IMR-90 (cell line): ENCODE data around the gene ACOT7. TPM values are rescaled to one million over a fixed set of nuclear protein-coding genes. Genes with fewer than 3 reads are reported as not detected.

Experiments used
- ATAC-seq: fragments of 200-7000 bp; cut with Tn5 transposase; 2 replicates; pipeline ENCODE4 v1.9.1; 2020; ENCODE audit warnings: low read depth, mild to moderate bottlenecking, moderate library complexity
- BruUV-seq: library from RNA; stranded (reverse); fragments of 400-500 nt; replicated peaks from 2 replicates; lab custom pipeline; 2021; lab: Mats Ljungman, UMichigan
- CTCF ChIA-PET: fragments of 300-600 bp; formaldehyde crosslinking; extraction: SDS; loops from one replicate; lab custom pipeline; 2021; ENCODE audit warnings: antibody characterized with exemption; lab: Yijun Ruan, JAX
- POLR2A ChIA-PET: fragments of 300-600 bp; sonication (Branson Sonifier 250); formaldehyde crosslinking; loops from one replicate; lab custom pipeline; 2022; ENCODE audit warnings: antibody characterized with exemption; ENCODE audit not compliant: unreplicated experiment; lab: Charles Lee
- DNase-seq: peaks from one replicate; pipeline ENCODE4 v3.0.0; 2013
- H2AFZ ChIP-seq: replicated peaks from 2 replicates; pipeline ENCODE3; 2013; ENCODE audit warnings: low read length, mild to moderate bottlenecking; ENCODE audit not compliant: poor library complexity
- H2AK5ac ChIP-seq: 2 replicates; pipeline ENCODE4 v1.6.1; 2013; ENCODE audit warnings: low read depth, low read length, inconsistent platforms
- H2AK9ac ChIP-seq: replicated peaks from 2 replicates; pipeline ENCODE3; 2013; ENCODE audit warnings: mild to moderate bottlenecking, low read depth, low read length, moderate library complexity; ENCODE audit not compliant: poor library complexity
- H2BK120ac ChIP-seq: 2 replicates; pipeline ENCODE4 v1.6.1; 2013; ENCODE audit warnings: low read depth, low read length, inconsistent platforms
- H2BK15ac ChIP-seq: 3 replicates; pipeline ENCODE4 v1.6.1; 2013; ENCODE audit warnings: low read depth, low read length, inconsistent platforms
- H2BK20ac ChIP-seq: 2 replicates; pipeline ENCODE4 v1.6.1; 2013; ENCODE audit warnings: low read depth, mild to moderate bottlenecking, inconsistent platforms, low read length, moderate library complexity
- H2BK5ac ChIP-seq: 2 replicates; pipeline ENCODE4 v1.6.1; 2013; ENCODE audit warnings: mild to moderate bottlenecking, low read depth, low read length, inconsistent platforms; ENCODE audit not compliant: poor library complexity, severe bottlenecking
- H3K14ac ChIP-seq: replicated peaks from 2 replicates; pipeline ENCODE4 v1.6.1; 2013; ENCODE audit warnings: low read depth, low read length, inconsistent platforms
- H3K18ac ChIP-seq: 2 replicates; pipeline ENCODE4 v1.6.1; 2013; ENCODE audit warnings: low read depth, low read length, control low read depth
- H3K23ac ChIP-seq: 2 replicates; pipeline ENCODE4 v1.6.1; 2013; ENCODE audit warnings: low read depth, low read length, inconsistent platforms
- H3K27ac ChIP-seq: 2 replicates; pipeline ENCODE4 v1.5.1; 2013; ENCODE audit warnings: mild to moderate bottlenecking, control low read depth, low read length; ENCODE audit not compliant: insufficient read depth
- H3K27me3 ChIP-seq: 2 replicates; pipeline ENCODE4 v1.6.1; 2013; ENCODE audit warnings: low read length; ENCODE audit not compliant: control insufficient read depth, insufficient read depth
- H3K36me3 ChIP-seq: 2 replicates; pipeline ENCODE4 v1.6.1; 2013; ENCODE audit warnings: low read length, mixed read lengths; ENCODE audit not compliant: control insufficient read depth, insufficient read depth
- H3K4ac ChIP-seq: 2 replicates; pipeline ENCODE4 v1.6.1; 2013; ENCODE audit warnings: low read depth, low read length, inconsistent platforms
- H3K4me1 ChIP-seq: 2 replicates; pipeline ENCODE4 v1.6.1; 2013; ENCODE audit warnings: low read length, mixed read lengths; ENCODE audit not compliant: control insufficient read depth, insufficient read depth
- H3K4me2 ChIP-seq: 2 replicates; pipeline ENCODE4 v1.6.1; 2013; ENCODE audit warnings: low read depth, mild to moderate bottlenecking, control low read depth, low read length, moderate library complexity
- H3K4me3 ChIP-seq: 2 replicates; pipeline ENCODE4 v1.5.1; 2013; ENCODE audit warnings: low read depth, mild to moderate bottlenecking, control low read depth, low read length, moderate library complexity; ENCODE audit not compliant: insufficient read depth
- H3K56ac ChIP-seq: 2 replicates; pipeline ENCODE4 v1.6.1; 2013; ENCODE audit warnings: low read length, inconsistent platforms; ENCODE audit not compliant: insufficient read depth; ENCODE audit errors: extremely low read depth
- H3K79me1 ChIP-seq, 2 experiments: 2 replicates each; pipeline ENCODE4 v1.6.1; 2013; ENCODE audit warnings: low read length in 2 of 2, inconsistent platforms in 1 of 2, low read depth in 1 of 2
- H3K9ac ChIP-seq: 2 replicates; pipeline ENCODE4 v1.6.1; 2013; ENCODE audit warnings: low read depth, low read length, control low read depth
- H3K9me1 ChIP-seq: 2 replicates; pipeline ENCODE4 v1.6.1; 2013; ENCODE audit warnings: low read length, inconsistent platforms; ENCODE audit not compliant: insufficient read depth
- H3K9me3 ChIP-seq: 2 replicates; pipeline ENCODE4 v1.6.1; 2013; ENCODE audit warnings: low read length; ENCODE audit not compliant: control insufficient read depth, insufficient read depth
- H4K20me1 ChIP-seq: 2 replicates; pipeline ENCODE4 v1.6.1; 2013; ENCODE audit warnings: low read length, inconsistent platforms; ENCODE audit not compliant: insufficient read depth
- H4K5ac ChIP-seq: 2 replicates; pipeline ENCODE4 v1.6.1; 2013; ENCODE audit warnings: mild to moderate bottlenecking, low read depth, low read length, control low read depth
- H4K8ac ChIP-seq, 2 experiments: 2 replicates each; pipeline ENCODE4 v1.6.1; 2013; ENCODE audit warnings: low read depth in 2 of 2, low read length in 2 of 2, control low read depth in 1 of 2, inconsistent platforms in 1 of 2
- H4K91ac ChIP-seq: 2 replicates; pipeline ENCODE4 v1.6.1; 2013; ENCODE audit warnings: low read depth, low read length, inconsistent platforms; ENCODE audit not compliant: insufficient read depth
- FOS ChIP-seq: fragments of 150-350 bp; IDR thresholded peaks from 2 replicates; pipeline ENCODE4 v1.6.1; 2016; ENCODE audit warnings: low read depth, low read length
- MAFK ChIP-seq: IDR thresholded peaks from 2 replicates; pipeline ENCODE4 v1.6.1; 2012; ENCODE audit warnings: low read depth, low read length, improper control_type of control experiment
- POLR2A ChIP-seq: IDR thresholded peaks from 2 replicates; pipeline ENCODE4 v1.6.1; 2012; ENCODE audit warnings: mild to moderate bottlenecking, low read depth, low read length
- RAD21 ChIP-seq: IDR thresholded peaks from 2 replicates; pipeline ENCODE4 v1.6.1; 2012; ENCODE audit warnings: low read length, improper control_type of control experiment
- RCOR1 ChIP-seq: IDR thresholded peaks from 2 replicates; pipeline ENCODE4 v1.6.1; 2012; ENCODE audit warnings: mild to moderate bottlenecking, low read length, improper control_type of control experiment; ENCODE audit not compliant: insufficient replicate concordance
- RFX5 ChIP-seq: IDR thresholded peaks from 2 replicates; pipeline ENCODE4 v1.8.0; 2012; ENCODE audit warnings: low read depth, mild to moderate bottlenecking, low read length, moderate library complexity
- SMC3 ChIP-seq: fragments of 150-350 bp; IDR thresholded peaks from 2 replicates; pipeline ENCODE4 v1.6.1; 2016; ENCODE audit warnings: low read depth, mild to moderate bottlenecking, antibody characterized with exemption, low read length, moderate library complexity
- USF2 ChIP-seq: fragments of 150-350 bp; IDR thresholded peaks from 2 replicates; pipeline ENCODE4 v1.6.1; 2017; ENCODE audit warnings: mild to moderate bottlenecking, antibody characterized with exemption, low read length, low read depth
- WGBS, 2 experiments: methylation state at CpG; one replicate each; pipeline versions ENCODE4 v1.1.5 to v1.1.7; 2013; ENCODE audit warnings: missing lambda C conversion rate in 2 of 2; ENCODE audit not compliant: insufficient read length in 1 of 2; ENCODE audit errors: extremely low coverage in 2 of 2; 5-methylcytosine and 5-hydroxymethylcytosine counted together
- dilution Hi-C: fragments of 300-500 bp; cut with HindIII; formaldehyde crosslinking; loops from one replicate; pipeline ENCODE4 v1.14.3; 2018; ENCODE audit warnings: low sequenced_read_pairs; ENCODE audit not compliant: unreplicated experiment
- in situ Hi-C: fragments of 300-500 bp; cut with MboI; formaldehyde crosslinking; loops from 3 replicates; pipeline ENCODE4 v1.14.3; 2019; ENCODE audit warnings: low sequenced_read_pairs, inconsistent platforms, mixed read lengths
- intact Hi-C: fragments of 100-400 bp; cut with micrococcal nuclease; formaldehyde crosslinking; loops from 2 replicates; pipeline ENCODE4 v1.10.0; 2022
- polyA plus RNA-seq, 3 experiments: library from polyadenylated mRNA; depleted of rRNA; stranded (reverse); fragments of >200 nt; gene quantifications; 2 replicates each; pipeline ENCODE4 v1.2.3, GENCODE V29; 2012; ENCODE audit warnings: low replicate concordance in 1 of 3
- total RNA-seq: library from RNA; depleted of rRNA; stranded (reverse); fragments of >200 nt; gene quantifications from 2 replicates; pipeline ENCODE4 v1.2.3, GENCODE V29; 2012
- TF ChIP-seq, protein P1 (sequence below): fragments of 150-350 bp; IDR thresholded peaks from 2 replicates; pipeline ENCODE4 v1.6.1; 2016; ENCODE audit warnings: low read depth, mild to moderate bottlenecking, low read length, moderate library complexity, borderline replicate concordance

ACOT7 gene
- total and polyA plus RNA-seq, 2 of the 4 experiments (the other 2 are of a cell fraction) = 51.6 to 242 TPM

DNA sequence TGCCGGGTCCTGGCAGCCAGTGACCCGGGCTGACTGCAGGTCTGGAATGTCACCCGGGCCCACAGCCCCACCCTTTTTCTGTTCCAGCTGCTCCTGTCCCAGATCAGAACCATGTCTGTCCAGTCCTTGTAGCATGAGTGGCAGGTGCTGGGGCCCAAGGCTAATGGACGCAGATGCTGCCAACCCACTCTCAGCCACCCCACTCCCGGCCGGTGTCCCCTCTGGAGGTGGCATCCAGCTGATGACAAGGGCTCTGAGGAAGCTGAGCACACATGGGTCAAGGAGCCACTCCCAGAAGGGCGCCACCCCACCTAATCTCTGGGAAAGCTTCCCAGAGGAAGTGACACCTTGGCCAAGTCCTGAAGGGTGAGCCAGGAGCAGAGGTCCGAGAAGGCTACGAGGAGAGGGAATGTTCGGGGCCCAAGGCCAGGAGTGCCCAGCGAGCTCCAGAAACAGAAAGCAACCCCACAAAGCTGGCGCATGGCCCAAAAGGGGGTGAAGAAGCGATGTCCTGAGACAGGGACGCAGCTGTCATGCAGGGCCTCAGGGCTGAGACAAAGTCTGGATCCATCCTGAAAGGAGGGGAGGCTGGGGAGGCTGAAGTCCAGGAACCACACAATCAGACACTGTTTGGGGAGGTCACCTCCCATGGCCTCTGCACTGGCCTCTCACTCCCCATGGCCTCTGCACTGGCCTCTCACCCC lies 39.5 kb downstream of the ACOT7 start:
- Histone ChIP-seq H3K27me3 (no peaks in the 10 kb centered on the region), H2BK20ac (no peak overlapping the region), H3K9me3 (no peaks in the 10 kb centered on the region), H3K56ac (no peak overlapping the region), H3K18ac (no peak overlapping the region), H2AK9ac (peak overlapping the region; percentile 52), H3K14ac (no peak overlapping the region), H4K8ac (peak overlapping the region in 1 of 2 experiments; percentile 13; a peak in 2 of 4 replicates), H3K27ac (no peak overlapping the region), H3K4me3 (no peak overlapping the region), H4K5ac (no peak overlapping the region; the same call in 1 of the 2 replicates), H2BK5ac (no peak overlapping the region), H3K36me3 (no peaks in the 10 kb centered on the region), H4K20me1 (peaks cover 6% of the 10 kb centered on the region; the same call in 1 of the 2 replicates), H2BK120ac (no peak overlapping the region), H3K79me1 (peaks cover 22 to 46% of the 10 kb centered on the region in 2 experiments), H3K4ac (no peak overlapping the region), H3K23ac (no peak overlapping the region), H2AK5ac (no peak overlapping the region), H2BK15ac (no peak overlapping the region), H3K9ac (no peak overlapping the region; the same call in 1 of the 2 replicates), H2AFZ (peak overlapping the region; percentile 2), H4K91ac (no peak overlapping the region; the same call in 1 of the 2 replicates), H3K9me1 (peaks cover 13% of the 10 kb centered on the region), H3K4me1 (peaks cover 16% of the 10 kb centered on the region), H3K4me2 (no peak overlapping the region)
- ATAC-seq (no peak; the same call in 1 of the 2 replicates), DNase-seq (no peak)
- 44% methylated on average over 7 of the region's 14 CpGs; no CpG with 5 or more reads in 1 of the 2 experiments for WGBS, 2 experiments
- dilution Hi-C loops (no loop called here), in situ Hi-C loops (no loop called here), intact Hi-C loops (no loop called here)
- ChIA-PET POLR2A (no interaction called here), CTCF (no interaction called here)
- no TSS peak for BruUV-seq
- TF ChIP-seq, protein P1, sequence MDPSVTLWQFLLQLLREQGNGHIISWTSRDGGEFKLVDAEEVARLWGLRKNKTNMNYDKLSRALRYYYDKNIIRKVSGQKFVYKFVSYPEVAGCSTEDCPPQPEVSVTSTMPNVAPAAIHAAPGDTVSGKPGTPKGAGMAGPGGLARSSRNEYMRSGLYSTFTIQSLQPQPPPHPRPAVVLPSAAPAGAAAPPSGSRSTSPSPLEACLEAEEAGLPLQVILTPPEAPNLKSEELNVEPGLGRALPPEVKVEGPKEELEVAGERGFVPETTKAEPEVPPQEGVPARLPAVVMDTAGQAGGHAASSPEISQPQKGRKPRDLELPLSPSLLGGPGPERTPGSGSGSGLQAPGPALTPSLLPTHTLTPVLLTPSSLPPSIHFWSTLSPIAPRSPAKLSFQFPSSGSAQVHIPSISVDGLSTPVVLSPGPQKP = no peak
- no peak for TF ChIP-seq RAD21
- no peak for TF ChIP-seq RCOR1
- no peak for TF ChIP-seq USF2
- TF ChIP-seq FOS = no peak
- TF ChIP-seq SMC3 = no peak
- no peak for TF ChIP-seq RFX5
- TF ChIP-seq POLR2A = no peak
- no peak for TF ChIP-seq MAFK
